GM19455 (cell line): ENCODE measurements around the gene GAL.

Source experiments
- ATAC-seq: cut with Tn5 transposase; IDR thresholded peaks from one replicate; pipeline ENCODE4 v1.9.1; 2021; ENCODE audit not compliant: unreplicated experiment

GAL gene

DNA sequence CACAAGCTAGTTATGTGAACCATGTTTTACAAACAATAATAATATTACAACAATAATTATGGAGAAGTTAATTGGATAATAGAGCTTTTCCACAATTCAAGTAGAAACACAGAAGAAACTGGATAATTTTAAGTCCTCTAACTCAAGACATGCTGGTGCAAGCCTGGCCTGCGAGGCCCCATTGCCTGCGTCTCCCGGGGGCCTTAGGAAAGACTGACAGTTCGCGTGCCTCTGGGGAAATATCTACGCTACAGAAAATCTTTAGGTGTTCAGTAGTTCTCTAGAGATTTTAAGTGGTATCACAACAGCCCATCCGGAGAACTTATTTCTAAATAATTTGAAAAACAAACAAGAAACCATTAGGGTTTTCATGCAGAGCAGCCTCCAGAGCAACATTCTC, 23.2 kb downstream of the GAL start:
- no peak for ATAC-seq

DNA sequence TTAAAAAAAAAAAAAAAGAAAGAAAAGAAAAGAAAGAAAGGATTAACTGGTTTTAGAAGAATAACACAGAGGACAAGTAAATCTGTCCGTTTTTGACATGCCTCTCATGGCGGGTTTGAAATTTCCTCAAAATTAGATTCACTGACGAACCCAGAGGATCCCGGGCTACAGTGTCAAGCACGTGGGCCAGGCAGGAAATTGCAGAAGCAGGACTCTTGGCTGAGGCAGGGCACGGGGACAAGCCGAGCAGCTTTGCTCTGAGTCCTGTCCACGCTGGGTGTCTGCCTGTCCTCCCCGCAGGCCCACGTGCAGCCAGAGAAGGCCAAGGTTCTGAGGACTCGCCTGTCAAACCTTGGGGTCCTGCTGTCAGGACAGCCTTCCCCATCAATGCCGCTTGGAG, 24.7 kb downstream of the GAL start:
- ATAC-seq, result no peak

DNA sequence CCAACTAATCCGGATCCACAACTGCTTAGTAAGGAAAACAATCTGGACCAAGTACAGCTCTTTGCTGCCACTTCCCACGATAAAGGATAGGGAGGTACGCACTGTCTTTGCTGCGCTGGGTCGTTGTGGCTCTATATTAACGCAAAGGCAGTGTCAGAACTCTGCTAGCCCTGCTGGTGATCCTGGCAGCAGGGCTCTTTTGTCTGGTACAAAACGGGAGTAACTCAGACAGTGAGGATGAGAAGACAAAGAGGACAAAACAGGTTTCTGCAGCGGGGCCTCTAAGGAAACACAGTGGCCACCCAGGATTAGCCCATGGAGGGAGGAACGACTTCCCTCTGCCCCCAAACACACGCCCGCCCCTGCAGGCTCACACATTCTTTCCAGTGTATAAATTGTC, 26.1 kb downstream of the GAL start:
- ATAC-seq, result no peak

DNA sequence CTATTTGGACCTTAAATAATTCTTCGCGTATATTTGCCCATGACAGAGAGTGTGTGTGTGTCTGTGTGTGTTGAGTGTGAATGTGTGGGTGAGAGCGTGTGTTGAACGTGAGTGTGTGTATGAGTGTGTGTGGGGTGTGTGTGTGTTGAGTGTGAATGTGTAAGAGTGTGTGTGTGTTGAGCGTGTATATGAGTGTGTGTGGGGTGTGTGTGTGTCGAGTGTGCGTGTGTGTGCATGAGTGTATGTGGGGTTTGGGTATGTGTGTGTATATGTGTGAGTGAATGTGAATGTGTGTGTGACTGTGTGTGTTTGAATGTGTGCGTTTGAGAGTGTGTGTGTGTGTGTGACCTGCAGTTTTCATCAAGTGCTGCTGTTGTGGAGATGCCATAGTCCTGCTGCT, 26.8 kb downstream of the GAL start:
- no peak for ATAC-seq

DNA sequence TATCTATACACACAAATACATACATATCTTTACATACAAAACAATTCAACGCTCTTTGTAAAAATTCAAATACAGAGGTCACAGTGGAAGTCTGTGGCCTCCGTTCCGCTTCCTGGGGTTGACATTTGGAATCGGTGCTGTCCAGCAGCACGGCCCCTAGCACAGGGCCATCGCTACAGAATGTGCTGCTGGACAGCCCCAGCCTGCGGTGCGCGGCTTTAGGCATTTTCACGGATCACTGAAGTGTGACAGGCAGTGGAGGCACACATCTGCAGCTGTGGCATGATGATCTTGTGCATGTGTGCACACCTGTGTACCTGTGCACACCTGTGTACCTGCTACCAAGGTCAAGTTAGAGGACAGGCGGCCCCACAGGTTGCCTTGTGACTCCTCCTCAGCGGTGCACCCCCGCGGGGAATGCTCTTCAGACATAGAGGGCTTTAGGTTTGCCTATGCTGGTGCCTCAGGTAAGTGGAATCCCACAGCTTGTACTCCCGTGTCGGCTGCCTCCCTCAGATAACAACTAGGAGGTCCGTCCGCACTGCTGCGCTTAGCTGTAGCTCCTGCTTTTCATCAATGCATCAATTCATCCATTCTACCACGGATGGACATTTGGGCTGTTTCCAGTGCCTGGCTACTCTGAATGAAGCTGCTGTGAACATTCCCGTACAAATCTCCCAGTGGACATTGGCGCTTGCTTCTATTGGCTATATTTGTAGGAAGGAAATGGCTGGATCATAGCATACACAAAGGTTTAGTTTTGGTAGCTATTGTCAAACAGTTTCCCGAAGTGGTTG, 29.9 kb downstream of the GAL start:
- ATAC-seq, result no peak

DNA sequence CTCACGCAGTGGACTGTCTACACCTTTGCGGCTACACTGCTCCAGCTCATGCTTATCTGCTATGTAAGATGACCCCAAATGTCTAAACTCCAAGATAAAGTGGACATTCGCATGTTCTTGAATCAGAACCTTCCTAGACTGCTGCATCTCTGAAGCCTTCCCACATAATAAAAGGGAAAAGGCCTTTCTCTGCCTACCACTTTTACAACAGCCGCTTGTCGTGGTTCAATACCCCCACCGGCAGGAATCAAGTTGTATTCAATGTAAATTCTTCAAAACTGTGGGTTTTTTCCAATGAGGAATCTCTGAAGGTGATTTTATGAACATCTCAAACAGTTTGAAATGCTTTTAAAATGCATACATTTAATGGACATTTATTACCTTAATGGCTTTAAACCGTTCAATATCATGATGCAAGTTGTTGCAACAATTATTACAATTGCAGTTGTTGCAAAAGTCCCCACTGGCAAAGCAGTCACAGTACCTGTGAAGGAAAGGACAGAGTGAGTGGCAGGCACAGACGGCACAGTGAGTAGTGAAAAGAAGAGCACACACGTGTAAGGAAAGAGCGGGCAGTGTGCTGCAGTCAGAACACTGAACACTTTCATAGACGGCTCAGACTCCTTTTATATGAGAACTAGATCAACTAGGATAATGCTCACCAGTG, 31.2 kb downstream of the GAL start:
- no peak for ATAC-seq

DNA sequence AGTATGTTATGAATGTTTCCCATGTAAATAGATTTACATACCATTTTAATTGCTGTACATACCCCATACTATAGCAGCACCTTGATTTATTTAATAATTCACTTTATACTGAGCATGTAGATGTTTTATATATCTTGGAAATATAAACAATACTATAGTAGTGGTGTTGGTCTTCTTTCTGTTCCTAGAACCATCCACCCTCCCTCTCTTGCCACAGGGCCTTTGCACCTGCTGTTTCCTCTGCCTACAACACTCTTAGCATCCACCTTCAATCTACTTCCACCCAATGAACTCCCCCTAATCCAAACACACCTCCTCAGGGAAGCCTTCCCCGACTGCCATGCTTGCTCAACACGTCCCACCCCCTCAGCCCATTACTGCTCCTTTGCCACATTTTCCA, 36.7 kb downstream of the GAL start:
- ATAC-seq, result no peak

- ATAC-seq, result no peak
Measured at GRCh38 chr11:68722143-68722542, 37.8 kb downstream of the GAL start.

GRCh38 chr11:68724293-68724692, 39.9 kb downstream of the GAL start:
- no peak for ATAC-seq

DNA sequence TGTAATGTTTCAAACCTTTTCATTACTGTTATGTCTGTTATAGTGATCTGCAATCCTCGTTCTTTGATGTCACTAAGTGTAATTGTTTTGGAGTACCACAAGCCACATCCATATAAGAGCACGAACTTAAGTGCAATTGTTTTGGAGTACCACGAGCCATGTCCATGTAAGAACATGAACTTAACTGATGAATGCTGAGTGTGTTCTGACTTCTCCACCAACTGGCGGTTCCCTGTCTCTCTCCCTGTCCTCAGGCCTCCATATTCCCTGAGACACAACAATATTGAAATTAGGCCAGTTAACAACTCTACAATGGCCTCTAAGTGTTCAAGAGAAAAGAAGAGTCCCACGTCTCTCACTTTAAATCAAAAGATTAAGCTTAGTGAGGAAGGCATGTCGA, 43.4 kb downstream of the GAL start:
- ATAC-seq, result no peak

DNA sequence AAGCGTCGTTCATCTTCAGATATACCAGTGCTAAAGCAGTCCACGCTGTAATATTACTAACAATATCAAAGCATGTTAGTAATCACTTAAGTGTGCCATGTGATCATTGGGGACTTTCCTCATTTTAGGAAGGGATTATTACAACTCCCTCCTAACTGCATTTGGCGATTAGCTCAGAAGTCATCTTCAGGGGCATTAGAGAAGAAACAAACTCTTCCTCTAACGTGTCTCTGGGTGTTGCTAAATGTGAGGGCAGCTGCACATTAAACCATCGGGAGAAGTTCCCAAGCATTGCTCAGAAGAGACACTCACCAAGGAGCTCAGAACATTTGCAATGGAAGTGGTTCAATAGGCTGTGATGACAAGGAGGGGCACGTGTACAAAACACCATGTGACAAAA, 49.8 kb downstream of the GAL start:
- ATAC-seq, result no peak

GRCh38 chr11:68735125-68735524, 50.8 kb downstream of the GAL start:
- ATAC-seq, result no peak

GRCh38 chr11:68735646-68736045, 51.3 kb downstream of the GAL start:
- no peak for ATAC-seq
